H1 (cell line): ENCODE measurements around the gene SPTB. TPM values are rescaled to one million over a fixed set of nuclear protein-coding genes. Genes with fewer than 3 reads are reported as not detected.

Experiments used
- CTCF ChIA-PET: fragments of 300-600 bp; sonication (Branson Sonifier 250); formaldehyde crosslinking; loops from one replicate; lab custom pipeline; 2021; ENCODE audit not compliant: partially characterized antibody; lab: Charles Lee
- POLR2A ChIA-PET: fragments of 300-600 bp; sonication (Branson Sonifier 250); formaldehyde crosslinking; loops from one replicate; lab custom pipeline; 2021; ENCODE audit warnings: inconsistent platforms; ENCODE audit not compliant: partially characterized antibody; lab: Charles Lee
- DNase-seq, 2 experiments: peaks; one replicate each; pipeline versions ENCODE4 v3.0.0 to v3.0.0-alpha.2; 2010 to 2022; ENCODE audit warnings: low spot score in 2 of 2, low read depth in 1 of 2, mixed read lengths in 1 of 2
- FAIRE-seq: peaks from 2 replicates; lab custom pipeline; 2011; peaks lifted over from hg19 to GRCh38; lab: Jason Lieb, UNC
- H2AFZ ChIP-seq: 2 replicates; pipeline ENCODE4 v1.8.1; 2012; ENCODE audit warnings: low read length, inconsistent platforms
- H2AK5ac ChIP-seq: 2 replicates; pipeline ENCODE4 v1.6.1; 2013; ENCODE audit warnings: low read depth, low read length
- H2BK120ac ChIP-seq: replicated peaks from 2 replicates; pipeline ENCODE3; 2013; ENCODE audit warnings: low read depth, low read length, inconsistent platforms
- H2BK12ac ChIP-seq: 2 replicates; pipeline ENCODE4 v1.6.1; 2013; ENCODE audit warnings: low read depth, low read length
- H2BK15ac ChIP-seq: 2 replicates; pipeline ENCODE4 v1.6.1; 2013; ENCODE audit warnings: low read length
- H2BK20ac ChIP-seq: 2 replicates; pipeline ENCODE4 v1.6.1; 2013; ENCODE audit warnings: low read length
- H2BK5ac ChIP-seq: 2 replicates; pipeline ENCODE4 v1.6.1; 2013; ENCODE audit warnings: low read depth, low read length
- H3K14ac ChIP-seq: 2 replicates; pipeline ENCODE4 v1.6.1; 2013; ENCODE audit warnings: inconsistent platforms; ENCODE audit not compliant: insufficient read length
- H3K18ac ChIP-seq: 2 replicates; pipeline ENCODE4 v1.6.1; 2013; ENCODE audit warnings: low read length; ENCODE audit errors: extremely low read depth
- H3K23ac ChIP-seq: 2 replicates; pipeline ENCODE4 v1.6.1; 2013; ENCODE audit warnings: inconsistent platforms; ENCODE audit not compliant: insufficient read length
- H3K23me2 ChIP-seq: 2 replicates; pipeline ENCODE4 v1.6.1; 2013; ENCODE audit warnings: low read depth, low read length
- H3K27ac ChIP-seq: 2 replicates; pipeline ENCODE4 v1.6.1; 2011; ENCODE audit warnings: low read depth, low read length, inconsistent platforms
- H3K27me3 ChIP-seq, 4 experiments: replicated peaks in 1 of 4; 1 replicate in 1 of 4; 2 replicates in 3 of 4; pipeline versions ENCODE4 v1.6.1 to v1.8.1; 2011 to 2013; ENCODE audit warnings: low read length in 3 of 4, mild to moderate bottlenecking in 3 of 4, inconsistent platforms in 2 of 4, mixed read lengths in 2 of 4, moderate library complexity in 1 of 4; ENCODE audit not compliant: control insufficient read depth in 3 of 4, insufficient read depth in 3 of 4; ENCODE audit errors: extremely low read depth in 1 of 4
- H3K36me3 ChIP-seq, 4 experiments: 2 replicates each; pipeline versions ENCODE4 v1.6.1 to v1.8.1; 2011 to 2013; ENCODE audit warnings: mild to moderate bottlenecking in 4 of 4, low read length in 3 of 4, moderate library complexity in 2 of 4, control low read depth in 1 of 4, inconsistent platforms in 1 of 4; ENCODE audit not compliant: insufficient read depth in 4 of 4, control insufficient read depth in 2 of 4
- H3K4ac ChIP-seq: replicated peaks from 2 replicates; pipeline ENCODE3; 2013; ENCODE audit warnings: low read length, low read depth, mixed read lengths, inconsistent platforms; ENCODE audit not compliant: insufficient read length
- H3K4me1 ChIP-seq, 4 experiments: replicated peaks in 1 of 4; 1 replicate in 1 of 4; 2 replicates in 3 of 4; pipeline versions ENCODE4 v1.6.1 to v1.8.1; 2011 to 2013; ENCODE audit warnings: low read length in 3 of 4, inconsistent platforms in 2 of 4, mixed read lengths in 1 of 4; ENCODE audit not compliant: insufficient read depth in 4 of 4, control insufficient read depth in 3 of 4
- H3K4me2 ChIP-seq, 2 experiments: 2 replicates each; pipeline versions ENCODE4 v1.6.1 to v1.8.1; 2011 to 2013; ENCODE audit warnings: low read depth in 2 of 2, low read length in 2 of 2, control low read depth in 1 of 2, inconsistent platforms in 1 of 2, mild to moderate bottlenecking in 1 of 2; ENCODE audit not compliant: insufficient read depth in 1 of 2
- H3K4me3 ChIP-seq, 4 experiments: fragments of 200-600, 300-600 bp in 1 of 4; sonication (generic), shearing (Covaris generic), sonication (Bioruptor Twin) in 1 of 4; 2 replicates each; pipeline versions ENCODE4 v1.5.1 to v1.8.1; 2011 to 2016; ENCODE audit warnings: low read length in 4 of 4, low read depth in 3 of 4, control low read depth in 2 of 4, inconsistent platforms in 2 of 4, mild to moderate bottlenecking in 2 of 4, mixed read lengths in 1 of 4, moderate library complexity in 1 of 4; ENCODE audit not compliant: insufficient read depth in 2 of 4; ENCODE audit errors: extremely low read depth in 1 of 4
- H3K56ac ChIP-seq: replicated peaks from 2 replicates; pipeline ENCODE3; 2013; ENCODE audit warnings: low read depth, mild to moderate bottlenecking, mixed read lengths, low read length, inconsistent platforms; ENCODE audit not compliant: insufficient read length
- H3K79me1 ChIP-seq: 2 replicates; pipeline ENCODE4 v1.6.1; 2013; ENCODE audit warnings: low read depth, low read length, control low read depth
- H3K79me2 ChIP-seq, 2 experiments: 2 replicates each; pipeline versions ENCODE4 v1.6.1 to v1.8.1; 2012 to 2013; ENCODE audit warnings: low read length in 2 of 2, mild to moderate bottlenecking in 2 of 2, inconsistent platforms in 1 of 2; ENCODE audit not compliant: insufficient read depth in 2 of 2, control insufficient read depth in 1 of 2
- H3K9ac ChIP-seq, 4 experiments: replicated peaks in 1 of 4; 1 replicate in 1 of 4; 2 replicates in 3 of 4; pipeline versions ENCODE4 v1.6.1 to v1.8.1; 2011 to 2013; ENCODE audit warnings: low read depth in 3 of 4, low read length in 3 of 4, control low read depth in 2 of 4, mild to moderate bottlenecking in 2 of 4, moderate library complexity in 2 of 4, inconsistent platforms in 1 of 4; ENCODE audit errors: extremely low read depth in 1 of 4
- H3K9me3 ChIP-seq, 2 experiments: 2 replicates each; pipeline versions ENCODE4 v1.6.1 to v1.8.1; 2012 to 2013; ENCODE audit warnings: mild to moderate bottlenecking in 2 of 2, moderate library complexity in 2 of 2, control low read depth in 1 of 2, inconsistent platforms in 1 of 2, low read depth in 1 of 2, low read length in 1 of 2, mixed read lengths in 1 of 2; ENCODE audit not compliant: insufficient read depth in 2 of 2
- H4K20me1 ChIP-seq, 2 experiments: replicated peaks in 1 of 2; 2 replicates each; pipeline versions ENCODE3 to v1.8.1; 2011 to 2013; ENCODE audit warnings: inconsistent platforms in 2 of 2, low read length in 2 of 2, mild to moderate bottlenecking in 1 of 2; ENCODE audit not compliant: insufficient read depth in 2 of 2, control insufficient read depth in 1 of 2
- H4K5ac ChIP-seq: 2 replicates; pipeline ENCODE4 v1.6.1; 2013; ENCODE audit warnings: low read length, low read depth, mixed read lengths, inconsistent platforms; ENCODE audit not compliant: insufficient read length
- H4K8ac ChIP-seq: 2 replicates; pipeline ENCODE4 v1.8.0; 2013; ENCODE audit warnings: mild to moderate bottlenecking, moderate library complexity, low read length, inconsistent platforms; ENCODE audit not compliant: insufficient read depth; ENCODE audit errors: extremely low read depth
- H4K91ac ChIP-seq: replicated peaks from 2 replicates; pipeline ENCODE3; 2013; ENCODE audit warnings: low read length, mixed read lengths, inconsistent platforms; ENCODE audit not compliant: insufficient read length
- E2F6 ChIP-seq: IDR thresholded peaks from 2 replicates; pipeline ENCODE4 v1.6.1; 2012; ENCODE audit warnings: inconsistent platforms
- EGR1 ChIP-seq: IDR thresholded peaks from 2 replicates; pipeline ENCODE4 v1.6.1; 2011; ENCODE audit warnings: low read depth, low read length, borderline replicate concordance
- GTF2F1 ChIP-seq: IDR thresholded peaks from 2 replicates; pipeline ENCODE4 v1.6.1; 2012; ENCODE audit warnings: low read depth, low read length, improper control_type of control experiment, borderline replicate concordance
- KDM4A ChIP-seq: IDR thresholded peaks from one replicate; pipeline ENCODE4 v1.7.1; 2012; ENCODE audit warnings: low read depth, mild to moderate bottlenecking, moderate library complexity, low read length, inconsistent platforms; ENCODE audit not compliant: severe bottlenecking
- SP4 ChIP-seq: IDR thresholded peaks from 2 replicates; pipeline ENCODE4 v1.6.1; 2012; ENCODE audit warnings: low read length, inconsistent platforms
- WGBS, 2 experiments: shearing (Covaris generic) in 1 of 2; methylation state at CpG; one replicate each; pipeline versions ENCODE4 v1.1.6 to v1.1.7; 2013 to 2015; ENCODE audit warnings: low lambda C conversion rate in 2 of 2, mixed read lengths in 2 of 2, inconsistent platforms in 1 of 2, low coverage in 1 of 2, missing lambda C conversion rate in 1 of 2; ENCODE audit not compliant: insufficient replicate concordance in 2 of 2, insufficient coverage in 1 of 2, insufficient read length in 1 of 2; ENCODE audit errors: extremely low coverage in 1 of 2, missing lambda C conversion rate in 1 of 2; 5-methylcytosine and 5-hydroxymethylcytosine counted together
- long read RNA-seq, 2 experiments: library from RNA in 1 of 2; library from capped mRNA in 1 of 2; stranded (forward); transcript quantifications; one replicate each; pipeline ENCODE4 v2.0.0, GENCODE V29; 2021; ENCODE audit warnings: inconsistent platforms in 1 of 2
- polyA minus RNA-seq, 3 experiments: library from RNA; depleted of rRNA, polyadenylated mRNA; stranded (reverse); fragments of >200 nt; gene quantifications; 1 replicate in 2 of 3; 2 replicates in 1 of 3; pipeline ENCODE4 v1.2.3, GENCODE V29; 2011
- polyA plus RNA-seq, 7 experiments: library from polyadenylated mRNA; depleted of rRNA in 3 of 7; stranded (reverse) in 5 of 7; unstranded in 2 of 7; fragments of >200 nt in 5 of 7; fragments of 200-250 nt in 2 of 7; gene quantifications; 1 replicate in 5 of 7; 2 replicates in 1 of 7; 4 replicates in 1 of 7; pipeline versions ENCODE4 v1.2.1 to v1.2.3, GENCODE V29; 2011 to 2013; ENCODE audit warnings: missing spikeins in 2 of 7, mixed read lengths in 2 of 7
- total RNA-seq: library from RNA; stranded (reverse); fragmentation: NEBNext Ultra II Directional; extraction: Animal tissue kit (Norgen Biotek cat#: 25700); gene quantifications from 2 replicates; pipeline ENCODE4 v1.2.1, GENCODE V29; 2021

Gene SPTB
- total RNA-seq: 2.4 and 2.7 TPM in 2 replicates
- 0.30 and 0.60 TPM in 2 replicates for polyA plus RNA-seq (2011; rRNA removed)
- polyA plus RNA-seq (2011; cell fraction: cytosol; rRNA removed): 0.52 TPM
- polyA plus RNA-seq (2011; cell fraction: nucleus; rRNA removed): 1.9 TPM
- polyA plus RNA-seq (2012, experiment 1 of 2): 1.6 to 2.5 TPM (median 2.3 TPM) in 4 replicates
- 0.75 TPM for polyA plus RNA-seq (2012, experiment 2 of 2)
- polyA plus RNA-seq (2013, experiment 1 of 2): 0.53 TPM
- 0.46 TPM for polyA plus RNA-seq (2013, experiment 2 of 2)
- 1.1 and 1.3 TPM in 2 replicates for polyA minus RNA-seq (2011; rRNA and poly(A)+ RNA removed)
- 1.8 TPM for polyA minus RNA-seq (2011; cell fraction: cytosol; rRNA and poly(A)+ RNA removed)
- polyA minus RNA-seq (2011; cell fraction: nucleus; rRNA and poly(A)+ RNA removed): 2.0 TPM
- long read RNA-seq, experiment 1: 0 reads
- long read RNA-seq, experiment 2: 0 reads

- Histone ChIP-seq H3K9ac (peak within 1 kb of the TSS in 3 of 4 experiments; percentile 36 to 72 (median 55); a peak in 5 of 7 replicates), H2BK12ac (no peak within 1 kb of the TSS), H3K14ac (no peak within 1 kb of the TSS), H3K56ac (no peak within 1 kb of the TSS), H3K27me3 (peaks cover 0 to 34% (median 24%) of the 10 kb centered on the region in 4 experiments; a peak in 6 of 7 replicates), H2AFZ (peak within 1 kb of the TSS; percentile 89), H3K23me2 (peaks cover 8% of the 10 kb centered on the region; the same call in 1 of the 2 replicates), H2AK5ac (no peak within 1 kb of the TSS), H3K4ac (no peak within 1 kb of the TSS), H3K18ac (no peak within 1 kb of the TSS; the same call in none of the 2 replicates), H2BK120ac (no peak within 1 kb of the TSS), H3K9me3 (no peaks in the 10 kb centered on the region), H4K91ac (peak within 1 kb of the TSS; percentile 22), H3K36me3 (no peaks in the 10 kb centered on the region), H3K79me2 (no peaks in the 10 kb centered on the region), H3K23ac (no peak within 1 kb of the TSS), H3K79me1 (no peaks in the 10 kb centered on the region), H4K5ac (no peak within 1 kb of the TSS), H3K4me1 (peaks cover 0 to 3% (median 1%) of the 10 kb centered on the region in 4 experiments; a peak in 5 of 7 replicates), H2BK15ac (0 out of 2 replicates have a peak within 1 kb of the TSS, but pooled peaks have one; percentile 53), H2BK5ac (peak within 1 kb of the TSS; percentile 24; the same call in 1 of the 2 replicates), H4K8ac (no peak within 1 kb of the TSS; the same call in none of the 2 replicates), H2BK20ac (no peak within 1 kb of the TSS), H4K20me1 (no peaks in the 10 kb centered on the region), H3K27ac (no peak within 1 kb of the TSS), H3K4me2 (peak within 1 kb of the TSS; percentile 98 to 99), H3K4me3 (peak within 1 kb of the TSS; percentile 56 to 82 (median 66))
- POLR2A ChIA-PET: interaction anchor here (0.9 to 1.3 kb wide), 2 partner anchors 10 to 14 kb away, joined by 5 to 6 read pairs; no protein-coding TSS in a partner anchor
- DNase-seq: peak in 1 of 2 experiments; percentile 73
- no peak for FAIRE-seq
- TF ChIP-seq GTF2F1: no peak
- 0 out of 2 replicates have a peak, but pooled peaks have one; percentile 0 for TF ChIP-seq E2F6
- peak; percentile 74 for TF ChIP-seq KDM4A
- TF ChIP-seq EGR1: peak; percentile 76; the same call in 1 of the 2 replicates
- no peak for TF ChIP-seq SP4
- CTCF ChIA-PET: interaction anchor here (0.8 to 9.1 kb wide), 18 partner anchors 8 to 141 kb away, joined by 3 to 97 read pairs (median 8); no protein-coding TSS in a partner anchor
- 5% methylated on average over 32 of the region's 61 CpGs; no CpG with 5 or more reads in 1 of the 2 experiments for WGBS, 2 experiments
These were observed at the start of gene SPTB for GRCh38 chr14:64879635-64880220. SPTB (minus strand) TSS chr14:64879907; CDS start chr14:64823094, 56,813 bp downstream.
